ENCODE data around the gene TRAPPC2. TPM values are rescaled to one million over a fixed set of nuclear protein-coding genes. Genes with fewer than 3 reads are reported as not detected.

The TRAPPC2 gene
- total RNA-seq, 3 donors from 2014 or later, result 8.2 to 25.3 (median 21.0) TPM

DNA sequence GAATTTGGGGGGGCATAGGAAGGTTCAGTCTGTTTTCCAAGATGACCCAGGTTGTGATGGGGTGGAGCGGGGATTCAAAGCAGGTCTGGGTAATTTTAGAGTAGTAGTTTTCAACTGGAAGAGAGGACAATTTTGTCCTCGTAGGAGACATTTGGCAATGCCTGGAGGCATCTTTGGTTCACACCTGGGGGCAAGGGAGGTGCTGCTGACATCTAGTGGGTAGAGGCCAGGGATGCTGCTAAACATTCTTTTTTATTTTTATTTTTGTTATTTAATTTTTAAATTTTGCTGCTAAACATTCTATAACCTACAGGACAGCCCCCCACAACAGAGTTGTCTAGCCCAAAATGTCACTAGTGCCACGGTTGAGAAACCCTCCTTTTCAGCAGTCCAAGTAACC is 43.6 kb downstream of the TRAPPC2 start:
- H3K9me3 ChIP-seq, result no peaks in the 10 kb centered on the region
- no peak for TF ChIP-seq POLR2A (IDR thresholded peaks at IDR 0.05)
- TF ChIP-seq, protein P1, sequence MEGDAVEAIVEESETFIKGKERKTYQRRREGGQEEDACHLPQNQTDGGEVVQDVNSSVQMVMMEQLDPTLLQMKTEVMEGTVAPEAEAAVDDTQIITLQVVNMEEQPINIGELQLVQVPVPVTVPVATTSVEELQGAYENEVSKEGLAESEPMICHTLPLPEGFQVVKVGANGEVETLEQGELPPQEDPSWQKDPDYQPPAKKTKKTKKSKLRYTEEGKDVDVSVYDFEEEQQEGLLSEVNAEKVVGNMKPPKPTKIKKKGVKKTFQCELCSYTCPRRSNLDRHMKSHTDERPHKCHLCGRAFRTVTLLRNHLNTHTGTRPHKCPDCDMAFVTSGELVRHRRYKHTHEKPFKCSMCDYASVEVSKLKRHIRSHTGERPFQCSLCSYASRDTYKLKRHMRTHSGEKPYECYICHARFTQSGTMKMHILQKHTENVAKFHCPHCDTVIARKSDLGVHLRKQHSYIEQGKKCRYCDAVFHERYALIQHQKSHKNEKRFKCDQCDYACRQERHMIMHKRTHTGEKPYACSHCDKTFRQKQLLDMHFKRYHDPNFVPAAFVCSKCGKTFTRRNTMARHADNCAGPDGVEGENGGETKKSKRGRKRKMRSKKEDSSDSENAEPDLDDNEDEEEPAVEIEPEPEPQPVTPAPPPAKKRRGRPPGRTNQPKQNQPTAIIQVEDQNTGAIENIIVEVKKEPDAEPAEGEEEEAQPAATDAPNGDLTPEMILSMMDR (IDR thresholded peaks at IDR 0.05), result no peak
- peak overlapping the region; percentile 91 to 96 for H3K27ac ChIP-seq
- DNase-seq (ENCODE audit: low spot score in 2 of 2), result no peak
- intact Hi-C loops (cut with DNase I; ENCODE audit: low total_unique reads), result no loop called here
- H3K4me3 ChIP-seq, result peak overlapping the region; percentile 70 to 78 (median 72)
- H3K27me3 ChIP-seq, result peaks cover 0 to 48% of the 10 kb centered on the region in 2 donors
- no peaks in the 10 kb centered on the region for H3K36me3 ChIP-seq
- no peaks in the 10 kb centered on the region for H3K4me1 ChIP-seq

DNA sequence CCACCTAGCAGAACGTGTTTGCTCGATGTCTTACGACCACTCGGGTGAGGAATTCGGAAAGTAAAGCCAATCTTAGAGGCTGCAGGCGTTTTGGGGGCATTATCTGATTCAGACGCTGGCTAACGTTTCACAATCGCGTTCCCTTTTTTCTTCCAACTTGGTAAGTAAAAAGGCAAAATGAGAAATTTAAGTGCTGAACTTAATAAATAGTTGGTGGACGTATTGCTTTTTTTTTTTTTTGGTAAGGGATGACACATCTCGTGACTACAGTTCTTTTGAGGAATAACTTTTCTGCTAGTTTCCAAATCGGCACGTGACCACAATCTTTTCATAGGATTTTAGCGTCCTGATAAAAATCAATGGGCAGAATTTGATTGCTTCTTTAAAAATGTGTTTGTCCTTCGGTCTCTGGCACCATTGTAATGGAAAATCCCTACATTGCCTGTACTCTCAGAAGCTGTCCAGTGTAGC is 44.6 kb downstream of the TRAPPC2 start:
- Histone ChIP-seq H3K27ac (peak overlapping the region; percentile 91 to 96), H3K27me3 (peaks cover 0 to 38% of the 10 kb centered on the region in 2 donors), H3K4me1 (no peaks in the 10 kb centered on the region), H3K9me3 (no peaks in the 10 kb centered on the region), H3K4me3 (peak overlapping the region; percentile 70 to 78 (median 72)), H3K36me3 (no peaks in the 10 kb centered on the region)
- DNase-seq (ENCODE audit: low spot score in 2 of 2), result no peak
- intact Hi-C loops (cut with DNase I; ENCODE audit: low total_unique reads), result no loop called here
- TF ChIP-seq, protein P1 (IDR thresholded peaks at IDR 0.05), result no peak
- TF ChIP-seq POLR2A (IDR thresholded peaks at IDR 0.05) (no peak), POLR2AphosphoS5 (IDR thresholded peaks at IDR 0.05) (no peak)

DNA sequence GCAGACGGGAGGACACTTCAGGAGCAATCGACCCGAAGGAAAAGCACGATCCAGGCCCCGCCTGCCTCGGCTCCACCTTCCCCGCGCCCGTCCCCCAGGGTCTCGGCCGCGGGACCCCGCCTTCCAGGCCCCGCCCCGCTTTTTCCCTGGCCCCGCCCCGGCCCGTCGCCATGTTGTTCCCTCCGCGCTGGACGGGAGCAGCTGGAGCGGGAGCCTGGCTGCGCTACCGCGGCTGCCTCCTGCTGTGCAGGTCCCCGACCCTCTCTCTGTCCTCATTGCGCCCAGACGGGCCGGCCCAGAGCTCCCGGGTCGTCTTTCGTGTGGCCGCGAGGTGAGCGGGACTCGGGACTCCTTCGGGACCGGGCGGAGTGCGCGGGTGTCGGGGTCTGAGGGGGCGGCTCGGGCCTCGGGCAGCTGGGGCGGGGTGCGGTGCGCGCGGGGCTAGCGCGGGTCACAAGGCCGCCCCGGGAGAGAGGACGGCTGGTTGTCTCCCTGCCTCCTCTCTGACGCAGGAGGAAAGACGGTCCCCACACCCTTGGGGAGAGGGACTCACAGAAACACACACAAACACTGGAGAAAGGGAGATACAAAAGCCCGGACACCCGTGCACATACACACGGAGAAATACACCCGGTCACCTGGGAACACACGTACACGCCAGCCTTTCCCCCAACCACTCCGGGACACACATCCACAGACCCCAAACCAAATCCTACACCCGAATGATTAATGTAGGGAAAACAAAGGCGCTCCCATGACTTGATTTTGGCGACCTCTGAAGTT is 45.3 kb downstream of the TRAPPC2 start, which contains the start of gene RAB9A:
Gene RAB9A, plus strand, starts transcription at position 171 of the 783 bp plus-strand sequence. CDS start 19,619 bp downstream, outside the sequence.
- Histone ChIP-seq H3K4me1 (no peaks in the 10 kb centered on the region), H3K4me3 (peak within 1 kb of the TSS; percentile 70 to 78 (median 72)), H3K27me3 (peaks cover 0 to 36% of the 10 kb centered on the region in 2 donors), H3K27ac (peak within 1 kb of the TSS; percentile 91 to 96), H3K36me3 (no peaks in the 10 kb centered on the region), H3K9me3 (no peaks in the 10 kb centered on the region)
- intact Hi-C loops (cut with DNase I; ENCODE audit: low total_unique reads), result no loop called here
- DNase-seq (ENCODE audit: low spot score in 2 of 2), result peak; percentile 84 to 85
- TF ChIP-seq, protein P1 (IDR thresholded peaks at IDR 0.05), result no peak
- TF ChIP-seq POLR2A (IDR thresholded peaks at IDR 0.05) (peak; percentile 92), POLR2AphosphoS5 (IDR thresholded peaks at IDR 0.05) (peak; percentile 82 to 93 (median 86))

DNA sequence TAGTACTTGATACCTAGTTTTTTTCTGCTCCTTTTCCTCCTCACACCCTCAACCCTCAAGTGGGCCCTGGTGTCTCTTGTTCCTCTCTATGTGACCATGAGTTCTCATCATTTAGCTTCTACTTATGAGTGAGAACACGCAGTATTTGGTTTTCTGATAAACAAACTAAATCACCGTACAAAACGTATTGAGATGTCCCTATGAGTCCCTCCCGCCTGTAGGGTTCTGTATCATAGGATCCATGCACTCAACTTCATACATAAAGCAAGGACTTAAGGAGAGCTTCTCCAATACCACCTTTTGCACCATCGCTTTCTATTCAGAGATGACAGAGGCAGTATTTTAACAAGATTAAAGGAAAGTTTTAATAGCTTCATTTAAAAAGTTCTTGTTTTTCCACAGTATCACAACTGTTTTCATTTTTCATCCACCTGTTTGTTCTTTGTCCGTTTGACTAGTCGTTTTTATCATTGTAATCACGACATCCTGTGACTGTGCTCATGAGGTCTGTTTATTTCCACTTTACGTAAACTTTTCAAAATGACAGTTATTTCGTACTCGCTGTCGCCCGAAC is 45.9 kb downstream of the TRAPPC2 start:
- no peak for DNase-seq (ENCODE audit: low spot score in 2 of 2)
- intact Hi-C loops (cut with DNase I; ENCODE audit: low total_unique reads), result no loop called here
- Histone ChIP-seq H3K9me3 (no peaks in the 10 kb centered on the region), H3K27me3 (peaks cover 0 to 42% of the 10 kb centered on the region in 2 donors), H3K4me1 (no peaks in the 10 kb centered on the region), H3K27ac (peak overlapping the region; percentile 91 to 96), H3K36me3 (no peaks in the 10 kb centered on the region), H3K4me3 (peak overlapping the region; percentile 70 to 78 (median 72))
- TF ChIP-seq, protein P1 (IDR thresholded peaks at IDR 0.05), result no peak
- TF ChIP-seq POLR2A (IDR thresholded peaks at IDR 0.05) (no peak), POLR2AphosphoS5 (IDR thresholded peaks at IDR 0.05) (no peak)

DNA sequence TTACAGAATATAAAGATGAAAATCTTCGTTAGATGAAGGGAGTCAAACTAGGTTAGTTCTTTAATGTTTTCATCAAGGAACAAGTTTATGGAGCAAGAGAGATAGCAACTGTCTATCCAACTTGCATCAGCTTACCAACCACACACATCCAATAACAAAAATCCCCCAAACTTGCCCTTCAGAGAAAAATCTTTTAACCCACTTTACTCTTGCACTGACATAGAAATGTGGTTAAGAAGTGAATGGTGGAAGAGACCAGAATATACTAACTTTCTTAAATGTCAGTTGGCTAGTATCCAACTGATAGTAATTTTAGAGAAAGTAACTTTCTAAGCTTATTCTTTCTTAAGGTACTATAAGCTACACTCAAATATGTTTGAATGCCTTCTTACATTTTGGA is 47.2 kb downstream of the TRAPPC2 start:
- Histone ChIP-seq H3K9me3 (no peaks in the 10 kb centered on the region), H3K4me1 (no peaks in the 10 kb centered on the region), H3K27ac (no peak overlapping the region), H3K4me3 (no peak overlapping the region), H3K36me3 (no peaks in the 10 kb centered on the region), H3K27me3 (peaks cover 0 to 42% of the 10 kb centered on the region in 2 donors)
- no peak for DNase-seq (ENCODE audit: low spot score in 2 of 2)
- TF ChIP-seq, protein P1 (IDR thresholded peaks at IDR 0.05), result no peak
- TF ChIP-seq POLR2A (IDR thresholded peaks at IDR 0.05), result no peak
- no peak for TF ChIP-seq POLR2AphosphoS5 (IDR thresholded peaks at IDR 0.05)
- intact Hi-C loops (cut with DNase I; ENCODE audit: low total_unique reads), result no loop called here
